HPDE6-E6E7 (cell line): ENCODE data around the gene ANKRD12.

Experiments
- DNase-seq: peaks from one replicate; pipeline ENCODE4 v3.0.0; 2011; ENCODE audit warnings: missing footprints; ENCODE audit errors: extremely low spot score

ANKRD12 gene

DNA sequence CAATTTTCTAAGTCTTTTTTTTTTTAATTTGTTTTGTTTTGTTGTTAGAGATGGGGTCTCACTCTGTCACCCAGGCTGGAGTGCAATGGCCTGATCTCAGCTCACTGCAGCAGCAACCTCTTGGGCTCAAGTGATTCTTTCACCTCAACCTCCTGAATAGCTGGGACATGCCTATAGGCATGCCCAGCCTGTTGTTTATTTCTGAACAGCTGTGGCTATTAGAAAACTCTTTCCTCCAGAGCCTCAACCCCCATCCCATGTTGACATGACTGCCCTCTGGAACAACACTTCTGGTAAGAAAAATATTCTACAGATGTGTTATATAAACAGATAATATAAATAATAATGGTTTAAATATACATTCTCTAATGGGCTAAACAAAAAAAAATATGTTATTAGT lies 153.6 kb downstream of the ANKRD12 start:
- no peak for DNase-seq

DNA sequence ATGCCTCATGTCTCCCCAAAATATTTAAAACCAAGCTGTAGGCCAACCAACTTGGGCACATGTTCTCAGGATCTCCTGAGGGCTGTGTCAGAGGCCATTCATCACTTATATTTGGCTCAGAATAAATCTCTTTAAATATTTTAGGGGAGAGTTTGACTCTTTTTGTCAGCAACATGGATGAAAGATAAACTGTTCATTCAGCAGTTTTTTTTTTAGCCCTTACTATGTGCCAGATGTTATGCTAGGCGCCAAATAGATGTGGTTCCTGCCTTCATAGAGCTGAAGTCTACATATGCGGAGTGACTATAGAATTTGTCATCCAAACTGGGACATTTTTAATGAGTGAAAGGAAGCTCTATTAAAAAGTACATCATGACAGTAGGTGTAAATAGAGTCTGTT lies 155.5 kb downstream of the ANKRD12 start:
- DNase-seq = no peak

DNA sequence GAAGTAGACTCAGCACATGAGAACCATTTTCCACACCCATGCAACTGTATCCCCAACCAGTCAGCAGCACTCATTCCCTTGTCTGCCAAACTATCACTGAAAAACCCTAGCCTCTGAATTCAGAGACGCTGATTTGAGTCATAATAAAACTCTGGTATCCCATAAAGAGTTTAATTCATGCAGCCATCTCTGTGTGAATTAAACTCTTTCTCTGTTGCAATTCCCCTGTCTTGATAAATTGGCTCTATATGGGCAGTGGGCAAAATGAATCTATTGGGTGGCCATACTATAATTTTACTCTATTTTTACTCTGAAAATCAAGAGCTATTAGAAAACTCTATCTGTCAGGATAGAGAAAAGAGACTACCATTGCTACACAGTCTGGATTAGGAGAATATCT lies 157.4 kb downstream of the ANKRD12 start:
- no peak for DNase-seq

GRCh38 chr18:9296233-9297006 lies 159.8 kb downstream of the ANKRD12 start:
- DNase-seq = no peak

DNA sequence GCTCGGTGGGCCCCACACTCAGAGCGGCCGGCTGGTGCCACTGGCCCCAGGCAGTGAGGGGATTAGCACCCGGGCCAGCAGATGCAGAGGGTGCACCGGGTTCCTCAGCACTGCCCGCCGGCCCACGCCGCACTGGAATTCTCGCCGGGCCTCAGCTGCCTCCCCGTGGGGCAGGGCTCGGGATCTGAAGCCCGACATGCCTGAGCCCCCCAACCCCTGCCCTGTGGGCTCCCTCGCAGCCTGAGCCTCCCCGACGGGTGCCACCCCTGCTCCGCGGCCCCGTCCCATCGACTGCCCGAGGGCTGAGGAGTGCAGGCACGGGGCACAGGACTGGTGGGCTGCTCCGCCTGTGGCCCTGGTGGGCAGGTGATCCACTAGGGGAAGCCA lies 160.4 kb downstream of the ANKRD12 start:
- no peak for DNase-seq

GRCh38 chr18:9304388-9305070 lies 167.9 kb downstream of the ANKRD12 start:
- DNase-seq = no peak

DNA sequence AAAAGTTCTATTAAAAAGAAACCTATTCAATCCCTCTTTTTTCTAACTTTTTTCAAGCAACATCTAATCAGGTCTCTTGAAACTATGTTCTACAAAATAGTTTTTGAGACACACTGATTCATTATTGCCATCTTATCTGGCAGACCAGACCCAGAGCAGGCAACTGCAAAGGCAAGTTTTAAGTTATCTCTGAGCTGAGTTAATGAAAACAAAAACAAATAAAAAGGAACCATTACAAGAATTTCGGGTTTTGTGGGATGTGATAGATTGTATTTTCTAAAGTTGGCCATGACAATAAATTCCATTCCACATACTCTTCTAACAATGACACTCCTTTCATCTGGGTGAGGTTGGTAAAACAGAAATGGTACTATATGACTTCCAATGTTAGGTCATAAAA lies 182.8 kb downstream of the ANKRD12 start:
- no peak for DNase-seq

DNA sequence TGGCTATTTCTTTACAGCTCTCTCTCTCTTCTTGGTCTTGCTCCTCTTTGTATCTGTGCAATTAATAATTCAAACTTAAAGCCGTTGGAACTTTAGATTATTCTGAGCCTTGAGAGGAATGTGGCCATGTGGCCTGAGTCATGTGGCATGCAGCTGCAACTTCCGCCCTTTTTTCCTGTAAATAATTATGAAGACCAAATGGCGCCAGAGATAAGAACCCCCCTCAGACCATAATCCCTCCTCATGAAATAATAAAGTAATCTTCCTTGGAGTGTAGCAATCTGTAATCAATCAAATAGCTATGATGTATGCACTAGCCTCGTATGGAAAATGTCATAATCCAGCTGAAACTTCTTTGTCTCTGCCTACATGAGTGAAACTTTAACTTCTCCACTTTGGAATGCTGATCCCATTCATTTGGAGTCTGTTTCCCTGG lies 184.5 kb downstream of the ANKRD12 start:
- no peak for DNase-seq

GRCh38 chr18:9321736-9322135 lies 185.2 kb downstream of the ANKRD12 start:
- no peak for DNase-seq

- DNase-seq = no peak
Measured at GRCh38 chr18:9322744-9323143, 186.2 kb downstream of the ANKRD12 start.

DNA sequence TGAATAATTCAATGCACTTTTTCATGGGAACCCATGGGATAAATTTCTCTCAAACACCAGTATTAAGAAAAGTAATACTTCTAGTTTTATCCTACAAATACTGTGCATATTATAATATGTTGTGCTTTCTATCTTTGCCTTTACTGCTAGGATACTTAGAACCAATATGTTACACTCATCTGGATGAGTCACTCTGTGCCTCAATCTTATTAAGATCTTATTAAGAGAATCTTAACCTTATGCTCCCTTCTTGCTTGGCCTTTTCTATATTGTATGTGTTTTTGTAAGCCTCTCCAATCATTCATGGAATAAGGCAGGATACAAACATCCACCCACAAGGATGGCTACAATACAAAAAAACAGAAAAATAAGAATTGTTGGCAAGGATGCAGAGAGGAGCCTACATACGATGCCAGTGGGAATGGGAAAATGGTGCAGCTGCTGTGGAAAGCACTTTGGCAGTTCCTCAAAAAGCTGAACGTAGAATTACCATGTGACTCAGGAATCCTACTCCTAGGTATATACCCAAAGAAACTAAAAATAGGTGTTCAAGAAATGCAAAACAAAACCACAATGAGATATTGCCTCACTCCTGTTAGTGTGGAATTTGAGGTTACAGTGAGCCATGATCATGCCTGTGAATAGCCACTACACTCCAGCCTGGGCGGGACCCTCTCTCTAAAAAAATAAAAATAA lies 187.3 kb downstream of the ANKRD12 start:
- DNase-seq = no peak

GRCh38 chr18:9325716-9326115 lies 189.1 kb downstream of the ANKRD12 start:
- DNase-seq = no peak

- no peak for DNase-seq
Measured at GRCh38 chr18:9328776-9329175, 192.2 kb downstream of the ANKRD12 start.

DNA sequence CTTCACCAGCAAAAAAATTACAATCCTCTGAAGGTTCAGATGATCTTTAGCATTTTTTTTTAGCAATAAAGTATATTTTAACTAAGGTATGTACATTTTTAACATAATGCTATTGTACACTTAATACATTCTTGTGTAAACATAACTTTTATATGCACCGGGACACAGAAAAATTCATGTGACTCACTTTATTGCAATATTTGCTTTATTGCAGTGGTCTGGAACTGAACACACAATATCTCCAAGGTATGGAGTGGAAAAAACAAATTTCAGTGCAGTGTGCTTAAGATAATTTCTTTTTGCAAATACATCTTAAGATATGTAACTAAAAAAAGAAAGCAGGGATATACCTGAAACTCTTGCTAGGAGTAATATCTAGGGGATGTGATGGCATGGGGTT lies 192.9 kb downstream of the ANKRD12 start:
- no peak for DNase-seq

GRCh38 chr18:9330419-9330818 lies 193.8 kb downstream of the ANKRD12 start:
- DNase-seq = no peak

- DNase-seq = peak; percentile 11
Measured at GRCh38 chr18:9333441-9334328, 197.1 kb downstream of the ANKRD12 start.

- peak; percentile 84 for DNase-seq
Measured at GRCh38 chr18:9334329-9334972, 197.9 kb downstream of the ANKRD12 start, which contains the start of gene TWSG1. Gene TWSG1, plus strand, starts transcription at chr18:9334773. Its CDS starts 2,457 bp downstream, at chr18:9337230.

GRCh38 chr18:9334973-9335696 lies 198.6 kb downstream of the ANKRD12 start:
- peak; percentile 34 for DNase-seq
